GM18520 (cell line): ENCODE data around the gene CCDC39.
A peak's percentile ranks its signal among the peaks of the same experiment; 100 is the strongest.
"Not testable (repeated sequence)": the region's sequence is repeated elsewhere in the genome, so short reads cannot be mapped to it uniquely, and the experiment has no call there.

Experiments used
- ATAC-seq: cut with Tn5 transposase; IDR thresholded peaks from one replicate; pipeline ENCODE4 v1.9.1; 2021; ENCODE audit not compliant: unreplicated experiment

The CCDC39 gene

DNA sequence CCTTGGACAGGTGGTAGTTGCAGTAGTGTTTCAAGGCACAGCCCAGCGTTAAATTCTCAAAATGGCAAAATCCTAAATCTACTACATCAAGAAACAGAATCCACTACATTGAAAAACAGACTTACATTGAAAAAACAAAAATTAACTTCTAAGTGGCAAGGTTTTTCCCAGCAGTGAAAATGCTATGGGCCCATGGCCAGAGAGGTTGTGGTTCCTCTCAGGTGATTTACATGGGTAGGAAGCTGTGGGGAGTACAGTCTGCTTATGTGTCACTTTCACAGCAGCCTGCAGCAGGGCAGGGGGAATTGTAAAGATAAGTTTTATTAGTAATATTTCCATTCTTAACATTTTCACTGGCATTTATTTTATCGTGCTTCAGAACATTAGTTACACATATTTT lies 52.4 kb downstream of the CCDC39 start:
- peak; percentile 92 for ATAC-seq

DNA sequence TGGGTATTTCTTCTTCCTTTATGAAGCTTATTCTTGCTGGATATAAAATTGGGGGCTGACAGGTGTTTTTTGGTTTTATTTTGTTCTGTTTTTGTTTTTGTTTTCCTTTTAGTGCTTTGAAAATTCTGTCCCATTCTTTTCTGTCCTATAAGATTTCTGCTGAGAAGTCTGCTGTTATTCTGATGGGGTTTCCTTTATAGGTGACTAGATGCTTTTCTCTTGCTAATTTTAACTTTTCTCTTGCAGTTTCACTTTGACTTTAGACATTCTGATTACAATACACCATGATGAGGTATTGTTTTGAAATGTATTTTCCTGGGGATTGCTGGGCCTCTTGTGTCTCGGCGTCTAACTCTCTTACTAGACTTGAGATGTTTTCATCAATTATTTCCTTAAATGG lies 54.6 kb downstream of the CCDC39 start:
- ATAC-seq, result peak; percentile 44

DNA sequence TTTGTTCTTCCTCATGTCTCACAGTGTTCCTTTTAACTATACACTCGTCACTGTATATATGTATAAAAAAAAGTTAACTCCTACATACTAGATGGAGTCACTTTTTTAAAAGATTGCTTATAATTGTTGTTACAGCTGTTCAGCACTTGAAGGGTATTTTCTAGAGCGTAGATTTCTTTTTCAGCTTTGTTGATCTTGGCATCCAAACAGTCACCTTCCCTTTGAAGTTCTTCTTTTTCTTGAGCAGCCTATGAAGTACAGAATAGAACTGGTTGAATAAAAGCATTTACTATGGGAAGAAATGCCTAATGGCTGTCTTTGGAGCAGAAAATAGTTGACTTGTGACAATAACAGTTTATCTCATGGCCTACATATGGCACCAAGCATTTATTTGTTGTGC lies 59.6 kb downstream of the CCDC39 start:
- no peak for ATAC-seq

DNA sequence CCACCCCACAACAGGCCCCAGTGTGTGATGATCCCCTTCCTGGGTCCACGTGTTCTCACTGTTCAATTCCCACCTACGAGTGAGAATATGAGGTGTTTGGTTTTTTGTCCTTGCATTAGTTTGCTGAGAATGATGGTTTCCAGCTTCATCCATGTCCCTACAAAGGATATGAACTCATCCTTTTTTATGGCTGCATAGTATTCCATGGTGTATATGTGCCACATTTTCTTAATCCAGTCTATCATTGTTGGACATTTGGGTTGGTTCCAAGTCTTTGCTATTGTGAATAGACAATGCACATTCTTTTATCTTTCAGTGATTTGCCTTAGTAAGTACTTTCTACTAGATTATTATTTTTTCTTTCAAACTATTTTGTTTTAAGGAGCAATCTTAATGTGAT lies 60.7 kb downstream of the CCDC39 start:
- ATAC-seq, result not testable (repeated sequence)

DNA sequence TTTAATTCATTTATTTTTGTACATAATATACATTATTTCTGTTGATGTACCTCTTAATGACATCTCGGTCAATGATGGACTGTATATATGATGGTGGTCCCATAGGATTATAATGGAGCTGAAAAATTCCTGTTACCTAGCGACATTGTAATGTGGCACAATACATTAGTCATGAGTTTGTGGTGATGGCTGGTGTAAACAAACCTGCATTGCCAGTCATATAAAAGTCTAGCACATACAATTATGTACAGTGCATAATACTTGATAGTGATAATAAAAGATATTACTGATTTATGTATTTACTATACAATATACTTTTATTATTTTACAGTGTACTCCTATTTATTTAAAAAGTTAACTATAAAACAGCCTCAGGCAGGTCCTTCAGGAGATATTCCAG lies 62.2 kb downstream of the CCDC39 start:
- ATAC-seq, result no peak

DNA sequence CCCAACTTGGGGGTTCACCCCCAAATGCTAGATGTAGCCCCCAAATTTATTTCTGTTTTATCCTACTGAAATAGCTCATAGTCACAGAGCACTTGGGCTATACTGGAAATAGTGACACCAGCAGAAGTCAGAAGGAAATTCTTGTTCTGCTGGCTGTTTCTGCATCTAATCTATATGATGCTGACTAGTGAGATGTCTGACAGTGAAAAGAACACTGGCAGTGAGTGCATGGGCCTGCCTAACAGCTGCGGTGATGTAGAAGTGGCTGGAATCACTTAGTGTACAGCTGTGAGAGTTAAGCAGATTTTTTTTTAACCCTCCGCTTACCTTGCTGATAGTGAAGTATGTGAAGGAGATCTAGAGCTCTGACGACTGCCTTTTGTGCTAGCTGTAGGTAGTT lies 63.3 kb downstream of the CCDC39 start:
- ATAC-seq, result no peak

DNA sequence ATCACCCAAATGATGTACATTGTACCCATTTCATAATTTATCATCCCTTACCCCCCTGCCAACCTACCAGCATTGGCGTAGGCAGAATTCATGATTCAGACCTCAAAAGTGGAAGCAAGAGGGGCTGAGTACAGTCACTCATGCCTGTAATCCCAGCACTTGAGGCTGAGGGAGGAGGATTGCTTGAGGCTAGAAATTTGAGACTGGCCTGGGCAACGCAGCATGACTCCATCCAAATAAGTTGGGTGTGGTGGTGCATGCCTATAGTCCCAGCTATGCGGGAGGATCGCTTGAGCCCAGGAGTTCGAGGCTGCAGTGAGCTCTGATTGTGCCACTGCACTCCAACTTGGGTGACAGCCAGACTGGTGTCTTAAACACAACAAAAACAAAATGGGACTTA lies 66.9 kb downstream of the CCDC39 start:
- ATAC-seq, result no peak

DNA sequence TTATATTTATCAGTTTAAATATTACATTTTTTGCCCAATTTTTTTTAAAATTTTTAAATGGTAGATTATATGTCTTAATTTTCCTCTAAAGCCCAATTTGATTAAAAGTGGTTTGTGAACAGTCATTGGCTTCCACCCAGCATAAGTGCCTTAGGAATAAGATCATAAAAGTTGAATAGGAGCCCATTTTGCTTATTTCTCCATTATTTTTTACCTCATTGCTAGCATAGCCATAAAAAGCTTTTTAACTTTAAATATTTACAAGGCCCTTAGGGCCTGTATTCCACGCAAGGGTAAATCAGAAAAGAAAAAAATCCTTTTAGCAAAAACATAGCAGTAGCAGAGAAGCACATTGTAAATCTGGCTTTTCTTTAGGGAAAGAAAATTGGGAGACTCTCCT lies 68.3 kb downstream of the CCDC39 start:
- no peak for ATAC-seq

DNA sequence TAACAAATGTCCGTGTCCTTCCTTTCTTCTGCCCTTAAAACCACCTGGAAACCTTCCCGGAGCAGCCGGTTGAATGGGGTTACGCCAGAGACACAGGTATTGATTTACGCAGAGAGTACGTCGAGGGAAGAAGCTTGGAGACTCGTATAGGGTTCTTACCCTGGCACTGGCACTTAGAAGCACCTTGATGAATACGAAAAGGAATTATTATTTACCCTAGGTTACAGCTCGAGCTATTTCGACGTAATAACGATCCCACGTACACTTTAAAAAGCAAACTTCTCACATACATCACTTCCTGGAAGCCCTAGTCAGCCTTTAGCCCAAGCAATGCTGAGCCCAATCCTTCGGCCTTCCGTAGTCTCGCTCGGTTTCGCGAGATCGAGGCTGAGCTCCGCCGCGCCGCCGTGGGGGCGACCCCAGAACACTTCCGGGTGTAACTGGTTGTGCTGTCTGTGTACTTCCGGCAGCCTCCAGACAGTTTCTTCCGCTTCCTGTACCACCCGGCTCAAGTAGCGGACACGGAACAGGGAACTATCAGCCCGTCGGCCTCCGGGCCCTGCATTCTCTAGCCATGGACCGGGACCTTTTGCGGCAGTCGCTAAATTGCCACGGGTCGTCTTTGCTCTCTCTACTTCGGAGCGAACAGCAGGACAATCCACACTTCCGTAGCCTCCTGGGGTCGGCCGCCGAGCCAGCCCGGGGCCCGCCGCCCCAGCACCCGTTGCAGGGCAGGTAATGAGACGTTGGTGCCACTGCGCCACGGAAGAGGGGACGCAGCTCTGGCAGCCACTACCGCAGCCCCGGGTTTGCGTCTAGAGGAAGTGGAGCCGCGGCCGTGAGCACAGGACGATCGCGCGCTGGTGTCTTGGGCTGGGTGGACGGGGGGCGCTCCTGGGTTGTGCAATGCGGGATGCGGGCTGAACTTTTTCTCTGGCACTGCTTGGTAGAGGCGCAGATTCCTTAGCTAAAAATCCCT lies 77.3 kb downstream of the CCDC39 start, which contains the start of gene TTC14:
Gene TTC14, plus strand, starts transcription at position 476 of the 979 bp plus-strand sequence. Its CDS starts 99 bp downstream, at position 575.
- peak; percentile 98 for ATAC-seq

DNA sequence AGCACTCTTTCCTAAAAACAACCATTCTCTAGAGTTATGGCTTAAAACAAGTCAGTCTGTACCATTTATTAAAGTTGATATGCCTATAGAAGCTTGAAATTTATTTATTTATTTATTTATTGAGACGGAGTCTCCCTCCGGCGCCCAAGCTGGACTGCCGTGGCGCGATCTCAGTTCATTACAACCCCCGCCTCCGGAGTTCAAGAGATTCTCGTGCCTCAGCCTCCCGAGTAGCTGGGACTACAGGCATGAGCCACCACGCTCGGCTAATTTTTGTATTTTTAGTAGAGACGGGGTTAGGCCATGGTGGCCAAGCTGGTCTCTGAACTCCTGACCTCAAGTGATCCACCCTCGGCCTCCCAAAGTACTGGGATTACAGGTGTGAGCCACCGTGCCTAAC lies 78.8 kb downstream of the CCDC39 start:
- ATAC-seq, result no peak

DNA sequence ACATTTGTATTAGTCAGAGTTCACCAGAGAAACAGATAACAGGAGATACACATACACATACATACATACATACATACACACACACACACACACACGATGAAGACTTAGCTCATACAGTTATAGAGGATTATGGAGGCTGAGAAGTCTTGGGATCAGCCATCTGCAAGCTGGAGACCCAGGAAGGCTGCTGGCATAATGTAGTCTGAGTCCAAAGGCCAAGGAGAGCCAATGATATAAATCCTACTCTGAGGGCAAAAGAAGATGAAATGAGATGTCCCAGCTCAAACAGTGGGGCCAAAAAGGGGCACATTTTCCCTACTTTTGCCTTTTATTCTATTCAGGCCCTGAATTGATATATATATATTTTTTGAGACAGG lies 83.7 kb downstream of the CCDC39 start:
- no peak for ATAC-seq

DNA sequence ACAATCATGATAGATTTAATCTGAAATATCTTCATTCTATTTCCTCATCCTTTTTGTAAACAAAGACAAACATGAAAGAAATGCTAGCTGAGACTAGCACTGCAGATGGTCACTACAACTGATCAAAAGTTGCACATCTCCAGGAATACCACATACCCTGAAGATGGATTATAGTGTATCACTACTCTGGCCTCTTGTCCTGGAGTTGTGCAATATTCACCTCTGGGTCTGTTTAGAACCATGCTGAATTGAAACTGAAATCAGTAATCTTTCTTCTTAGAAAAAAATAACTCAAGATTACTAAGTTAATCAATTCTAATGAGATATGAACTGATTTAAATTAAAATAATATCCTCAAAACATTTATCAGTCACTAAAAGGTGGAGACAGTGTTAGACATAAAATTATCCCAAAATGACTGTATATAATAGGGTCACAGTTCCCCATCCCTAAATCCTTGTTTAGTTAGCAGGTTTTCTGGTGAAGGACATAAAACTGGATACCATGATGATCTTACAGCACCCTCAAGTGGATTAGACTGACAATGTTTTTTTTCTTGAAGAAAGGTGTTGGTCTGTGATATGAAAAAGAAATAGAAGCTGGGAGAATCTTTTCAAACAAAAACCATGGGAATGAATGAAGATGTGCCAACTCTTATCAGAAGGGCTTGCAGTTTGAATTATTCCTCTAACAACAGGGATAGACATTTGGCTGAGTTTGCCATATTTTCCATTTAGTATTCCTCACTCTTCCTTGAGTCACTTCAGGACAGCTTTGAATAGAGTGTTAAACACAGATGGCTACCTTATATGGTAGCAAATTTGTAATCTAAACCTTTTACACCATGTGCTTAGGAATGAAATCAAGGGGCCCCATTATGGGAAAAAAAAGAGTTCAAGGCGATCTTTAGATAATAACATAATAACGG lies 84.4 kb downstream of the CCDC39 start:
- no peak for ATAC-seq

DNA sequence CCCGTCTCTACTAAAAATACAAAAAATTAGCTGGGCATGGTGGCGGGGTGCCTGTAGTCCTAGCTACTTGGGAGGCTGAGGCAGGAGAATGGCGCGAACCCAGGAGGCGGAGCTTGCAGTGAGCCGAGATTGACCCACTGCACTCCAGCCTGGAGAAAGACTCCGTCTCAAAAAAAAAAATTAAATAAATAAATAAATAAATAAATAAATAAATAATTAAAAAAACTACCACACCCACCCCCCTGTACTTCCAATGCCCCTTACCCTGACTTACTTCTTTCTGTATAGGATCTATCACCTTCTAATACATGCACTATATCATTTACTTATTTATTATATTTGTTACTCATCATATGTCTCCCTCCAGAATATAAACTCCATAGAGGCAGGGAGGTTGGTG lies 85.7 kb downstream of the CCDC39 start:
- not testable (repeated sequence) for ATAC-seq

DNA sequence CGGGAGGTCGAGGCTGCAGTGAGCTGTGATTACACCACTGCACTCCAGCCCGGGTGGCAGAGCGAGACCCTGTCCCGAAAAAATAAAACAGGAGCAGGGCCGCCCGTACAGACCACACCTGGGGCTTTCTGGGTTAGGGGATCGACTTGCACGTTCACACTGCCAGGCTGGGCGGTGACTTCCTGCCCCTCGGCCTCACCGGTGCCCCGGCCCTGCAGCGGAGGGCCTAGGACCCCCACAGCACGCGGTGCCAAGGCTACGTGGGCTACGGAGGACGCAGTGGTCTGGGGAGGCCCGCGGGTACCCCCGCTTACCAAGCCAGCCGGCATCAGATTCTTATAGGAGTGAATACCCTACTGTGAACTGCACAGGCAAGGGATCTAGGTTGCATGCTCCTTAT lies 88.9 kb downstream of the CCDC39 start:
- ATAC-seq, result no peak

DNA sequence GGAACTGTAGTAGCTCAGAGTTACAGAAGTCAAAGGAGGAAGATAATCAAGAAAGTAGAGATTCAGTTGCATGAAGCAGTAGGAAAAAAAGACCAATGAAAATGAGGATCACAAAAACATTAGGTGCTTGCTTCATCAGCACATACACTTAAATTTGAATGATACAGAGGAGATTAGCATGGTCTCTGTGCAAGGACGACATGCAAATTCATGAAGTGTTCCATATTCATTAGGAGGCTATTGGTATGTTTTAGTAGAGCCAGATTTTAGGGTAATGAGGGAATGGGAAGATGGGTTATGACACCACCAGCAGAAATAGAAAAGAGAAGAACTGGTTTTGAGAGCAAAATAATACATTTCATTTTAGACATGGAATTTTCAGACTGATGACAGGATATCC lies 98.4 kb downstream of the CCDC39 start:
- ATAC-seq, result no peak

DNA sequence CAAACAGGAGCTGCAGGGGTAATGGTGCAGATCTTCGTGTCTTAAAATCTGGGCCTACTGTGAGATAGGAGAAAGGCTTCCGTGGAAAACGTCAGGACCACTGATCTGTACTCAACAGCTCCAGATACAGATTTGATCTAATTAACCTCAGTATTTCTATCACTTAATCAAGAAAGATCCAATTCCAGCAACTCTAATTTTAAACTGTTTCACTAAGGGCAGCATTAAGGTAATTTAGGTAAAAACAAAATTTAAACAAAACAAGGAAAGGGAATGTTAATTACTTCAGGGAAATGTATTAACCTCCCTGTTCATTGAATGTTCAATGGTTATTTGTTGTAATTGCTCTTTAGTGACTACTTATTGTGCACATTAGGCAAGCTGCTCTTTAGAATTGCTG lies 103.7 kb downstream of the CCDC39 start:
- ATAC-seq, result no peak

DNA sequence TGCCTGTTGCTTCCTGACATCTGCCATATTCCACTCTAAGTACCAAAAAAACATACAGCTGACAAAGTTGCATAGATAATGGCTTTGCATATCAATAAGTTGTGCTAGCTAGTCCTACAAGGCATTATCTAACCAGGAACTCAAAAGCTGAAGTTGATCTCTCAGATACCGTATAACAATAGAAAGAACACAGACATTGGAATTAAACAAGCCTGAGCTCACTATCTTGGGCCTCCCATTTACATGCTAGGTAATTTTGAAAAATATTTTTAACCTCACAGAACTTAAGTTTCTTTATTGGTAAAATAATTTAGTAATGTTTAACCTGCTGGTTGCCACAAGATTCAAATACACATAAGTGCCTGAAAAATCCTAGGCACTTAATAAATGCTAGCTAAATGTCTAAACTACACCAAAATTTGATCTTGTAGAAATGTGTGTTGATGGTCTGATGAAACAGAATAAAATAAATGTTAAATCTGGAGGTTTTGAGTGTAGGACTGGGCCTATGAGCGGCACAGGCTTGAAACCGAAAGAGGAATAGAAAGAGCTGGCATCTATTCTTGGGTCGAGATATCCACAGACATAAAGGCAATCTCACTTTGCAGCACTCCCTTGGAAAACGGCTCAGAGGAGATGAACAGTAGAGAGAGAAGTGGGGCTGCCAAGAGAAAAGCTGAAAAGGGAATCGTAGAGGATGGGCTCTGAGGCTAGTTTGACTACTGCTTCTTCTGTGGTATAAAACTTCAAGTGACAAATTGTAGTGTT lies 107.3 kb downstream of the CCDC39 start:
- no peak for ATAC-seq

DNA sequence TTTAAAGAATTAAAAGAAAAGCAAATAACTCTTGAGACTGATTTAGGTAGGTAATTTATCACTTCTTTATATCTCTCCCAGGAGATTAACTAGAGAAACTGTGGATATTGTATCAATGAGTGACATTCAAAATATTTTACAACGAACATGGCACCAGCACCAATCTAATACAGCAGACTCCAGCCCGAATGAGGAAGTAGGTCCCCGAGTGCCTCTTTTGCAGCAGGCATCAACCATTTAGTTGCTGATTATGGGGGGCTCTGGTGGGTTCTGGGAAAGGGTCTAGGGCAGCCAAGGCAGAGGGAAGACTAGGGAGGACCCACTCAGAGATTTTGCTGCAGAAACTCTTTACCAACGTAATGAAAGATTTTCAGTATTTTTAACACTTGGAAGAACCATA lies 109.1 kb downstream of the CCDC39 start:
- no peak for ATAC-seq

DNA sequence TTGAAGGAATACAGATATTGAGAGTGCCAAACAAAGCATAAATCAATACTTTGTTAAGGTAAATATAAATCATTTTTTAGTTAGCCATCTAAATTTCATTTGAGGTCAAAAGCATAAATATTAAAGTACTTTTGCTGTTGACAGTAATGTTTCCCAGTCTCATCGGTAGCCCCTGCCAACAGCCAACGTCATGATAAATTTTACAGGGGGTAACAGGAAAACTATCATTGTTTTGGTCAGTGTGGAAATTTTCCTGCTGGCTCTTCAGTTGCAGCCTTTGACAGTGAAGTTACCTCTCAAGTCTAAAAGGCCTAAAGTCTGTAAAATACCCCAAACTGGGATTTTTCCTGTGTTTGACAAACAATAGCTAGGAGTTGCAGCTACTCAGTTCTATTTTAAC lies 114.6 kb downstream of the CCDC39 start:
- no peak for ATAC-seq
